H9 (cell line): Measurements from ENCODE around the gene TENM3. TPM values are rescaled to one million over a fixed set of nuclear protein-coding genes. Genes with fewer than 3 reads are reported as not detected.

Source experiments
- DNase-seq: peaks from one replicate; pipeline ENCODE4 v3.0.0-alpha.2; 2017
- H2AFZ ChIP-seq: one replicate; pipeline ENCODE4 v1.6.1; 2013; ENCODE audit warnings: mild to moderate bottlenecking, low read length, control low read depth, moderate library complexity
- H2AK5ac ChIP-seq: 2 replicates; pipeline ENCODE4 v1.6.1; 2013; ENCODE audit warnings: low read length, control low read depth, mixed read lengths; ENCODE audit not compliant: insufficient read length
- H2BK120ac ChIP-seq: one replicate; pipeline ENCODE4 v1.6.1; 2013; ENCODE audit warnings: low read depth, mild to moderate bottlenecking, low read length, control low read depth, inconsistent platforms; ENCODE audit not compliant: poor library complexity, severe bottlenecking
- H2BK12ac ChIP-seq: 2 replicates; pipeline ENCODE4 v1.6.1; 2013; ENCODE audit warnings: low read length, control low read depth, mixed read lengths, low read depth; ENCODE audit not compliant: insufficient read length
- H2BK15ac ChIP-seq: 2 replicates; pipeline ENCODE4 v1.6.1; 2013; ENCODE audit warnings: low read depth, low read length, control low read depth
- H2BK20ac ChIP-seq: one replicate; pipeline ENCODE4 v1.6.1; 2013; ENCODE audit warnings: low read depth, mild to moderate bottlenecking, low read length, control low read depth, inconsistent platforms; ENCODE audit not compliant: poor library complexity, severe bottlenecking
- H2BK5ac ChIP-seq: 2 replicates; pipeline ENCODE4 v1.6.1; 2013; ENCODE audit warnings: low read length, control low read depth, mixed read lengths; ENCODE audit not compliant: insufficient read length
- H3K14ac ChIP-seq: 2 replicates; pipeline ENCODE4 v1.6.1; 2013; ENCODE audit warnings: low read length, control low read depth; ENCODE audit not compliant: insufficient read depth
- H3K18ac ChIP-seq: 2 replicates; pipeline ENCODE4 v1.6.1; 2013; ENCODE audit warnings: low read depth, mild to moderate bottlenecking, mixed read lengths, low read length, control low read depth; ENCODE audit not compliant: insufficient read length
- H3K23ac ChIP-seq: 2 replicates; pipeline ENCODE4 v1.6.1; 2013; ENCODE audit warnings: low read length, control low read depth, mixed read lengths, low read depth; ENCODE audit not compliant: insufficient read length
- H3K23me2 ChIP-seq: 2 replicates; pipeline ENCODE4 v1.6.1; 2013; ENCODE audit warnings: low read depth, mild to moderate bottlenecking, mixed read lengths, low read length, control low read depth; ENCODE audit not compliant: insufficient read length, poor library complexity, severe bottlenecking
- H3K27ac ChIP-seq: 2 replicates; pipeline ENCODE4 v1.5.1; 2013; ENCODE audit warnings: low read length, control low read depth, mixed read lengths, low read depth; ENCODE audit not compliant: insufficient read length
- H3K27me3 ChIP-seq: 2 replicates; pipeline ENCODE4 v1.6.1; 2013; ENCODE audit warnings: low read length, control low read depth, inconsistent platforms; ENCODE audit not compliant: insufficient read depth
- H3K4ac ChIP-seq: 2 replicates; pipeline ENCODE4 v1.6.1; 2013; ENCODE audit warnings: low read depth, mild to moderate bottlenecking, control low read depth, inconsistent platforms, low read length, moderate library complexity
- H3K4me1 ChIP-seq: 2 replicates; pipeline ENCODE4 v1.6.1; 2013; ENCODE audit warnings: low read length, control low read depth, inconsistent platforms; ENCODE audit not compliant: insufficient read depth
- H3K4me2 ChIP-seq: 2 replicates; pipeline ENCODE4 v1.6.1; 2013; ENCODE audit warnings: low read length, control low read depth, mixed read lengths; ENCODE audit not compliant: insufficient read length, insufficient read depth
- H3K56ac ChIP-seq: 2 replicates; pipeline ENCODE4 v1.6.1; 2013; ENCODE audit warnings: low read depth, mild to moderate bottlenecking, mixed read lengths, low read length, control low read depth; ENCODE audit not compliant: insufficient read length
- H3K79me1 ChIP-seq: 2 replicates; pipeline ENCODE4 v1.6.1; 2013; ENCODE audit warnings: low read depth, mild to moderate bottlenecking, moderate library complexity, low read length, control low read depth, inconsistent platforms; ENCODE audit not compliant: insufficient read depth, poor library complexity, severe bottlenecking
- H3K79me2 ChIP-seq: 2 replicates; pipeline ENCODE4 v1.6.1; 2013; ENCODE audit warnings: low read length, control low read depth, inconsistent platforms; ENCODE audit not compliant: insufficient read depth
- H3K9ac ChIP-seq: 2 replicates; pipeline ENCODE4 v1.6.1; 2013; ENCODE audit warnings: low read length, control low read depth, mixed read lengths; ENCODE audit not compliant: insufficient read length; ENCODE audit errors: extremely low read depth
- H3K9me3 ChIP-seq: one replicate; pipeline ENCODE4 v1.6.1; 2013; ENCODE audit warnings: low read depth, low read length, inconsistent platforms; ENCODE audit not compliant: control insufficient read depth
- H3T11ph ChIP-seq: one replicate; pipeline ENCODE4 v1.6.1; 2013; ENCODE audit warnings: mild to moderate bottlenecking, low read length, control low read depth, inconsistent platforms
- H4K20me1 ChIP-seq: one replicate; pipeline ENCODE4 v1.6.1; 2013; ENCODE audit not compliant: control insufficient read depth, insufficient read length, insufficient read depth
- H4K5ac ChIP-seq: 2 replicates; pipeline ENCODE4 v1.6.1; 2013; ENCODE audit warnings: low read depth, mild to moderate bottlenecking, mixed read lengths, low read length, control low read depth; ENCODE audit not compliant: insufficient read length
- H4K8ac ChIP-seq: replicated peaks from 2 replicates; pipeline ENCODE4 v1.6.1; 2013; ENCODE audit warnings: low read length, control low read depth, mixed read lengths, low read depth; ENCODE audit not compliant: insufficient read length
- H4K91ac ChIP-seq: 2 replicates; pipeline ENCODE4 v1.6.1; 2013; ENCODE audit warnings: low read depth, mild to moderate bottlenecking, moderate library complexity, mixed read lengths, low read length, control low read depth; ENCODE audit not compliant: insufficient read length
- H3K27ac Mint-ChIP-seq, 3 experiments: 2 replicates in 2 of 3; 3 replicates in 1 of 3; pipeline ENCODE4 v1.8.0; 2020 to 2021; ENCODE audit warnings: mixed read lengths in 3 of 3, mild to moderate bottlenecking in 1 of 3, moderate library complexity in 1 of 3
- H3K27me3 Mint-ChIP-seq: 2 replicates; pipeline ENCODE4 v1.8.0; 2021; ENCODE audit warnings: low read depth, mild to moderate bottlenecking, moderate library complexity, mixed read lengths
- H3K36me3 Mint-ChIP-seq, 3 experiments: 2 replicates in 2 of 3; 3 replicates in 1 of 3; pipeline ENCODE4 v1.8.0; 2020 to 2021; ENCODE audit warnings: low read depth in 3 of 3, mixed read lengths in 3 of 3; ENCODE audit not compliant: insufficient read depth in 1 of 3
- H3K4me1 Mint-ChIP-seq, 2 experiments: 2 replicates each; pipeline ENCODE4 v1.8.0; 2020; ENCODE audit warnings: mixed read lengths in 2 of 2
- H3K4me3 Mint-ChIP-seq, 2 experiments: 2 replicates in 1 of 2; 3 replicates in 1 of 2; pipeline ENCODE4 v1.8.0; 2020 to 2021; ENCODE audit warnings: mild to moderate bottlenecking in 2 of 2, mixed read lengths in 2 of 2, moderate library complexity in 1 of 2
- H3K9me3 Mint-ChIP-seq, 2 experiments: 2 replicates in 1 of 2; 3 replicates in 1 of 2; pipeline ENCODE4 v1.8.0; 2020; ENCODE audit warnings: mild to moderate bottlenecking in 2 of 2, mixed read lengths in 2 of 2, moderate library complexity in 1 of 2
- CTCF ChIP-seq: fragments of 200-600 bp; sonication (generic); conservative IDR thresholded peaks from 3 replicates; pipeline ENCODE4 v1.8.0; 2021; ENCODE audit warnings: antibody characterized with exemption, mild to moderate bottlenecking
- WGBS: extraction: QIAGEN DNeasy Blood & Tissue Kit; methylation state at CpG from one replicate; pipeline ENCODE4 v1.1.7; 2013; ENCODE audit warnings: missing lambda C conversion rate, low lambda C conversion rate, mixed read lengths; ENCODE audit not compliant: insufficient read length; ENCODE audit errors: extremely low coverage; 5-methylcytosine and 5-hydroxymethylcytosine counted together
- total RNA-seq: library from RNA; stranded (reverse); gene quantifications from 2 replicates; pipeline ENCODE4 v1.2.1, GENCODE V29; 2021

The TENM3 gene
- total RNA-seq, 1 experiment from 2014 or later = 49.6 TPM

- no CpG with 5 or more reads among the region's 2 CpGs for WGBS
- Histone ChIP-seq H3K9ac (no peak overlapping the region), H2BK15ac (no peak overlapping the region), H3K27me3 (no peaks in the 10 kb centered on the region), H3K14ac (no peak overlapping the region), H3K4me2 (no peak overlapping the region), H3K9me3 (no peaks in the 10 kb centered on the region), H3T11ph (no peak overlapping the region), H2BK120ac (no peak overlapping the region), H2AFZ (no peak overlapping the region), H3K23ac (no peak overlapping the region), H3K23me2 (no peaks in the 10 kb centered on the region), H3K56ac (no peak overlapping the region), H2BK12ac (no peak overlapping the region), H3K79me1 (no peaks in the 10 kb centered on the region), H3K4ac (no peak overlapping the region), H4K8ac (no peak overlapping the region), H2BK5ac (no peak overlapping the region), H2BK20ac (no peak overlapping the region), H4K20me1 (no peaks in the 10 kb centered on the region), H3K4me1 (no peaks in the 10 kb centered on the region), H3K27ac (no peak overlapping the region), H4K5ac (no peak overlapping the region), H3K79me2 (no peaks in the 10 kb centered on the region), H3K18ac (no peak overlapping the region), H4K91ac (no peak overlapping the region), H2AK5ac (no peak overlapping the region)
- H3K4me1 Mint-ChIP-seq = peaks cover 11% of the 10 kb centered on the region in 2 experiments
- no peak overlapping the region for H3K27ac Mint-ChIP-seq
- no peak for TF ChIP-seq CTCF
- H3K9me3 Mint-ChIP-seq = no peaks in the 10 kb centered on the region
- no peaks in the 10 kb centered on the region for H3K27me3 Mint-ChIP-seq
- DNase-seq = no peak
- H3K4me3 Mint-ChIP-seq = no peak overlapping the region
- peaks cover 6 to 8% (median 6%) of the 10 kb centered on the region in 3 experiments; a peak in 4 of 7 replicates for H3K36me3 Mint-ChIP-seq
These were observed 356.9 kb downstream of the TENM3 start for GRCh38 chr4:182600093-182600492.
